GM18868 (cell line): Measurements from ENCODE around the gene ANKRD39.

Experiments
- ATAC-seq: cut with Tn5 transposase; IDR thresholded peaks from one replicate; pipeline ENCODE4 v1.9.1; 2021; ENCODE audit warnings: mild to moderate bottlenecking, moderate library complexity; ENCODE audit not compliant: unreplicated experiment

ANKRD39 gene

GRCh38 chr2:96831679-96832078 is 26.1 kb downstream of the ANKRD39 start:
- ATAC-seq: no peak

GRCh38 chr2:96830044-96830562 is 27.7 kb downstream of the ANKRD39 start:
- no peak for ATAC-seq

GRCh38 chr2:96828874-96829273 is 28.9 kb downstream of the ANKRD39 start:
- no peak for ATAC-seq

- no peak for ATAC-seq
Measured at GRCh38 chr2:96828436-96828835, 29.4 kb downstream of the ANKRD39 start.

- no peak for ATAC-seq
Measured at GRCh38 chr2:96826546-96827278, 31.1 kb downstream of the ANKRD39 start.

GRCh38 chr2:96825057-96825456 is 32.8 kb downstream of the ANKRD39 start:
- ATAC-seq: no peak

GRCh38 chr2:96824079-96824870 is 33.5 kb downstream of the ANKRD39 start:
- ATAC-seq: no peak

- no peak for ATAC-seq
Measured at GRCh38 chr2:96823198-96823597, 34.6 kb downstream of the ANKRD39 start.

GRCh38 chr2:96822786-96823185 is 35.0 kb downstream of the ANKRD39 start:
- ATAC-seq: no peak

GRCh38 chr2:96821113-96821675 is 36.6 kb downstream of the ANKRD39 start:
- no peak for ATAC-seq

- no peak for ATAC-seq
Measured at GRCh38 chr2:96819876-96820511, 37.8 kb downstream of the ANKRD39 start.

- no peak for ATAC-seq
Measured at GRCh38 chr2:96819128-96819875, 38.5 kb downstream of the ANKRD39 start.

GRCh38 chr2:96817882-96818281 is 39.9 kb downstream of the ANKRD39 start:
- no peak for ATAC-seq

- ATAC-seq: no peak
Measured at GRCh38 chr2:96816836-96817702, 40.7 kb downstream of the ANKRD39 start.

GRCh38 chr2:96816127-96816835 is 41.5 kb downstream of the ANKRD39 start, which contains the start of gene CNNM3:
Gene CNNM3 (plus strand): TSS chr2:96816268. CDS start chr2:96816278, 10 bp downstream.
- peak; percentile 92 for ATAC-seq

- ATAC-seq: peak; percentile 1
Measured at GRCh38 chr2:96815326-96816126, 42.3 kb downstream of the ANKRD39 start.

- ATAC-seq: no peak
Measured at GRCh38 chr2:96813656-96814055, 44.2 kb downstream of the ANKRD39 start.

GRCh38 chr2:96811917-96812316 is 45.9 kb downstream of the ANKRD39 start:
- no peak for ATAC-seq
